ENCODE data around the gene TRAK2.
A peak's percentile ranks its signal among the peaks of the same experiment; 100 is the strongest.
"Not testable (repeated sequence)": the region's sequence is repeated elsewhere in the genome, so short reads cannot be mapped to it uniquely, and the experiment has no call there.

Gene TRAK2

GRCh38 chr2:201450954-201451291, 335 bp downstream of the TRAK2 start:
- DNase-seq = peak; percentile 26

GRCh38 chr2:201448701-201449100, 2.6 kb downstream of the TRAK2 start:
- DNase-seq = no peak

- no peak for DNase-seq
These were observed 3.2 kb downstream of the TRAK2 start for GRCh38 chr2:201448061-201448460.

GRCh38 chr2:201447086-201447485, 4.2 kb downstream of the TRAK2 start:
- DNase-seq = no peak

GRCh38 chr2:201444746-201445465, 6.4 kb downstream of the TRAK2 start:
- peak; percentile 73 for DNase-seq

GRCh38 chr2:201441409-201441808, 9.8 kb downstream of the TRAK2 start:
- DNase-seq = no peak

GRCh38 chr2:201440182-201440581, 11.1 kb downstream of the TRAK2 start:
- no peak for DNase-seq

GRCh38 chr2:201439336-201439922, 11.8 kb downstream of the TRAK2 start:
- DNase-seq = not testable (repeated sequence)

GRCh38 chr2:201436141-201436540, 15.1 kb downstream of the TRAK2 start:
- DNase-seq = peak; percentile 32

- DNase-seq = no peak
These were observed 17.8 kb downstream of the TRAK2 start for GRCh38 chr2:201433394-201433995.

- DNase-seq = peak; percentile 67
These were observed 18.5 kb downstream of the TRAK2 start for GRCh38 chr2:201432621-201433393.

GRCh38 chr2:201432038-201432620, 19.1 kb downstream of the TRAK2 start:
- peak; percentile 76 for DNase-seq

GRCh38 chr2:201430839-201431238, 20.4 kb downstream of the TRAK2 start:
- no peak for DNase-seq

GRCh38 chr2:201430322-201430721, 20.9 kb downstream of the TRAK2 start:
- DNase-seq = not testable (repeated sequence)

GRCh38 chr2:201429835-201430234, 21.4 kb downstream of the TRAK2 start:
- DNase-seq = not testable (repeated sequence)

GRCh38 chr2:201428366-201428765, 22.9 kb downstream of the TRAK2 start:
- DNase-seq = not testable (repeated sequence)

- DNase-seq = no peak
These were observed 25.3 kb downstream of the TRAK2 start for GRCh38 chr2:201425952-201426351.

- peak; percentile 75 for DNase-seq
These were observed 30.7 kb downstream of the TRAK2 start for GRCh38 chr2:201420442-201421113.

- DNase-seq = no peak
These were observed 31.3 kb downstream of the TRAK2 start for GRCh38 chr2:201419986-201420385.

- no peak for DNase-seq
These were observed 32.1 kb downstream of the TRAK2 start for GRCh38 chr2:201419057-201419635.

- no peak for DNase-seq
These were observed 36.1 kb downstream of the TRAK2 start for GRCh38 chr2:201415149-201415548.
